CD4-positive, alpha-beta T cell treated with Interleukin-6 at 100 ng/mL for 8 hours (primary cell): ENCODE measurements around the gene TRMO.

Source experiments
- DNase-seq: peaks from one replicate; pipeline ENCODE4 v3.0.0-alpha.2; 2020; ENCODE audit warnings: mixed read lengths, low spot score

TRMO gene

DNA sequence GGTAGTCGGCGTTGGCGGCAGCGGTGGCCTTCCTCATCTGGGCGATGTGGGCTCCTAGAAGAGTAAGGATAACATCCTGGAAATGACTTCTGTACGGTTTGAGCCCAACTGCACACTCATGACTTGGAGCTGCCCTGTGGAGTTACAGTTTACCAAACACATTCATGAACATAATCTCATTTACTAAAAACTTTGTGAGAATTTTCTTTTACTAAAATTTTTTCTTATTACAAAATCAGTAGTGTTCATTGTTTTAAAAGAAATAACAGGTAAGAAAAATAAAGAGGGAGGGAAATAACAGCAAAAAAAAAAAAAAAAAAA is 63.9 kb downstream of the TRMO start:
- no peak for DNase-seq

DNA sequence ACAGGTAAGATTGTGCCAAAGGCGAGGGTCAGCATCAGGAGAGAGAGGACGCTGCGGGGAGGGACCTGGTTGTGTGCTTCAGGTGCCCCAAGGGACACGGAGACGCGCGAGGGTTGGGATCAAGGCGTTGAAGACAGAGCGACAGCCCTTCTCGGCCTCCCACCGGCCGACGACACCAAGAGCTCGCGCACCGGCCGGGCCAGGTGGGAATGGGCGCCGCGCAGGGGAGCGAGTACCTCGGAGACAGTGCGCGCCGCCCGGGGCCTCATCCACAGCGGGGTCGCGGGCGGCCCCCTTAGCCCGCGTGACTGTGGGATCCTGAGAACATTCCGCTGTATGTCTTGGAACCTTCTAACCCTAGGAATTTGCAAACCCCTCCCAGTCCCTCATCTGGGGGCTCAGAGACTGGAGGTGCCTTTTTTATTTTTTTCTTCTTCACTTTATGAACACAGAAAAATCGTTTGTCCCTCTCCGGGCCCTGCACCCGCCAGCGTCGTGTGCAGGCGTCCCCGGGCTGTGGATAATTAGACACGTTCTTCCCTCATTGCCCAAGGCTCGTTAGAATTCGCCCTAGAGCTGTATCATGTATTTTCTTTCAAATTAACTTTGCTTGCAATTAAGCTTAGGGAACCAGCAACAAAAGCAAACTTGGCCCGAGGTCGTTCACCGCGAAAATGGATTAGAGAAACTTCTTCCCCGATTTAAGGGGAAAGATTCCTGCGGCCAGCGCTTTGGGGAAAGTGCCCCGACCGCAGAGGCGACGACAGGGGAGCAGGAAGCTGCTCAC is 64.5 kb downstream of the TRMO start:
- no peak for DNase-seq

DNA sequence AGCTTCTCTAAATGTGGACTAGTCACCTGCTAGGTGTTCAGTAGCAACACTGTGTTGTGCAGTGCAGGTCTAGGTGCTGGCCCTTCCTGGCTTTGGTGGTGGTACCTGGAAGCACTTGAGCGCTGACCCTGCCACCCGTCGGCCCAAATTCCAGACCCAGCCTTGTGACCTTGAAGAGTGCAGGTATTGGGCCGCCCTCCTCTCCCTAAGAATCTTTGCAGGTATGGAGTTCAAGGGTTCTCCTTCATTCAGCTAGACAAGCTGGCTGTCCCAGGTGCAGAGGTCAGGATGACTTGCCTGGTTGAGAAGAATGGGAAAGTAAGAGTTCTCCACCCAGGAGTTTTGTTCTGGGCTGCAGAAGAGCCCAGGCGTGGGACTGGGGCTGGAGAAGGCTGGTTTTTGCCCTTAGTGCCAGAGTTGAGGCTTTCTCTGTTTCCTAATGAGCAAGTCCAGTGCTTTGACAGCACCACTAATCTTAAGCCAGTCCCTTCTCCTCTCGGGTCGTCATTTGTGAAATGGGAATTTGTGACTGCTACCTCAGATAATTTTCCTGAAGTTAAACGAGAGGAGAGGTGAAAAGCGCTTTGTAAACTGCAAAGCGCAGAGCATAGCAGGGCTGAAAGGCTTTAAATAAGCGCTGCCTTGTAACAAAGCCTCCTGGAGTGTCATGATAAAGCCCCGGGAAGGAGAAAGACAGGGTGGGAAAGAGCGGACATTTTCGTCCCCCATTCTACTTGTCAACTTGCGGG is 65.3 kb downstream of the TRMO start:
- DNase-seq, result no peak

DNA sequence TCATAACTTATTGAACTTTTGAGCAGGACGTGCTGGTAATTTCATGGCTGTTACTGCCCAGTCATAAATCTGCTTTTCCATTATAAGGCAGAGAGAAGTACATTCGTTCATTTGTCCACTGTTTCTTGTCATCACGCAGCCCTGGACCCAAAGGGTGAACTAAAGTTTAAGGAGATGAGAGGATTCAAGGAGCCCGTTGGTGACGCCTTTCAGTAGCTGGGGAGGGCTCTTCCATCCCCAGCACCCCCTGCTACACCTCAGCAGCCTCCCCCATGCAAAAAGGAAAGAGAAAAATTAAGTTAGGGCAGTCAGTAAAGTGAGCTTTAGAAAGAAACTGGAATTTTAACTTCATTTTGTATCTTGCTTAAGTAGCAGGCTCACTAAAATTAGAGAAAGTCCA is 66.4 kb downstream of the TRMO start:
- DNase-seq, result no peak

DNA sequence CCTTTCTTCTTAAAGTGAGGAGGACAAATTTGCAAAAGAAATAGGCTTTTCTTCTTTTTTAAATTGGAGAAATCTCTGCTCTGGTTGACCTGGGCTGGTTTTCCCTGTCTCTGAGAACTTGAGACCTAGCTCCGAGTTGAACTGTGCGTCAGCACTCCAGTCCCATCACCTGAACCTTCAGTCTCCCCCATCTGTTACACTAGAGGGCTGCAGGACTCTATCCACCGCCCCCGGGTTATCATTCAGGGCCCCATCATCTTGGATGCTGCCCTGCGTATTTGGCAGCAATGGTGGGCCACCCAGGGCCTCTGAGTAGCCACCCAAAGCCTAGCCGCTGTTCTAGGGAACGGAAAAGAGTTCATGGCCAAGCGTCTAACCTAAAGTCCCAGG is 66.8 kb downstream of the TRMO start:
- DNase-seq, result no peak

DNA sequence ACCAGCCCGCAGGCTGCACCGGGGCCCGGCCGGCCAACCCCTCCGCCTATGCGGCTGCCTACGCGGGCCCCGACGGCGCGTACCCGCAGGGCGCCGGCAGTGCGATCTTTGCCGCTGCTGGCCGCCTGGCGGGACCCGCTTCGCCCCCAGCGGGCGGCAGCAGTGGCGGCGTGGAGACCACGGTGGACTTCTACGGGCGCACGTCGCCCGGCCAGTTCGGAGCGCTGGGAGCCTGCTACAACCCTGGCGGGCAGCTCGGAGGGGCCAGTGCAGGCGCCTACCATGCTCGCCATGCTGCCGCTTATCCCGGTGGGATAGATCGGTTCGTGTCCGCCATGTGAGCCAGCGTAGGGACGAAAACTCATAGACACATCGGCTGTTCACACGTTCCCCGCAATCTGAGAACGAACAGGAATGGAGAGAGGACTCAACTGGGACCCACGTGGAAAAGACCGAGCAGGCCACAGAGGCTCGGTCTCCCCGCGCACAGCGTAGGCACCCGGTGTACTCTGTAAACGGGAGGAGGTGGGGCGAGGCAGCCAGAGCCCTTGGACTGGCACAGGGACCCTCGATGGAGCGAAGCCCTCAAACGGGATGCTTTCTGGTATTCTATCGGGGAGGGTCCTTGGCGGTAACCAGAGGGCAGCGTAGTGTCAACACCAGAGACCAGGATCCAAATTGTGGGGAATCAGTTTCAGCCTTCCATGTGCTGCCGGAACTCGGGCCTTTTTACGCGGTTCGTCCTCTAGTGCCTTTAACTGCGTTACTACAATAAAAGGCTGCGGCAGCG is 67.4 kb downstream of the TRMO start:
- DNase-seq, result no peak
